Activated CD4-positive, alpha-beta T cell treated with anti-CD3 and anti-CD28 coated beads, Interleukin-2, amount 50 U/mL, for 16 hours (primary cell): ENCODE data around the gene MOV10L1.
A peak's percentile ranks its signal among the peaks of the same experiment; 100 is the strongest.
"Not testable (repeated sequence)": the region's sequence is repeated elsewhere in the genome, so short reads cannot be mapped to it uniquely, and the experiment has no call there.

Source experiments
- DNase-seq: peaks from one replicate; pipeline ENCODE4 v3.0.0-alpha.2; 2020

The MOV10L1 gene

DNA sequence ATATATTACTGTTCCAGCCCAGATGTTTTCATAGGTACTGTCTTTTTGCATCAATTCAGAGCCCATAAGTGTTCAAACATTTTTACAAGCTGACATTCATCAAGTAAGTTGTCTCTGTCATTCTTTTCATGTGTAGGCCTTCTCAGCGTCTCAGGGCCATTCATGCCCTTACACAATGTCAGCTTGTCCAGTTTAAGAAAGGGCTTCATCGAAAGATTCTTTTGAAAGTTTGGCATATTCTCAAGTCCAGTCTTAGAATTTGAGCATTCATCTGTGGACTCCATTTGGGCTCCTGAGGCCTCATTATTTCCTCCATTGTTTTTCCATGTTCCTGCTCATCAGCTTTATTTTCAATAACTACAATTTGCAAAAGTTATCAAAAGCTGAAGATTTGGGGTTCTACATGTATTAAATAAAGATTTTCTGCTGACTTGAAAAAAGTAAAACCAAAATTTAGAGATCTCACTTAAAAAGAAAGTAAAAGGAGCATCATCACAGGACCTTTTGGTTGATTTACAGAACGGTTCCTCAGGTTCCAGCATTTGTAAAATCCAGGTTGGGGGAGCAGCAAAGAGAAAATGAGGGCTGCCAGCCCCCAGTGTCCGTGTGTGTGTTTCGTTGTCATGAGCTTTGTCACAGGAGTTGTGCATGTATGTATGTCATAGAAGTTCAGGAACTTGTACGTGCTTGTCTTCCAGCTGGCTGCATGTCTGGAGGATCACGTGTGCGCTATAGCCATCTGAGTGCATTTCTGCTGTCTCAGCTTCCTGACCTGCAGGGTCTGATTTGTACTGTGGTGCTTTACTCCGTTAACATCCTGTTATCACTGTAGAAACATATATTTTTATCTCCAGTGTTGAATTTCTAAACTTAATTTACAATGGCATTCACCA, 15.6 kb downstream of the MOV10L1 start:
- peak; percentile 53 for DNase-seq

DNA sequence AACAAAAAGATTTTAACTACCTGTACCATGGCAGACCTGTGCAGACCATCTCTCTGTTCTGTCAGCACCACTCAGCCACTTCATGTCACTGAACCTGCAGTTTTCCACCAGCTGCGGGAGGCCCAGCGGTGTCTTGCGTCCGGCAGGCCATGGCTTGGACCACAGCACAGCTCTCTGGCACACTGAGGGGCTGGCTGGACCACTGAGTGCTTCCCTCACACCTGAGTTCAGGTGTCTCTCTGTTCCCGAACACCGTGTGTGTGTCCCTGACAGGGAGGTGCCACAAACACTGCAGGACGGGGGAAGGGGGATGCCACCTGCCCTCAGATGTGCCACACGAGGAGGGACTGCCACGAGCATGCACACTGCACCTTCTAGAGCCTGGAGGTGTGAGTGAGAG, 17.7 kb downstream of the MOV10L1 start:
- DNase-seq: no peak

DNA sequence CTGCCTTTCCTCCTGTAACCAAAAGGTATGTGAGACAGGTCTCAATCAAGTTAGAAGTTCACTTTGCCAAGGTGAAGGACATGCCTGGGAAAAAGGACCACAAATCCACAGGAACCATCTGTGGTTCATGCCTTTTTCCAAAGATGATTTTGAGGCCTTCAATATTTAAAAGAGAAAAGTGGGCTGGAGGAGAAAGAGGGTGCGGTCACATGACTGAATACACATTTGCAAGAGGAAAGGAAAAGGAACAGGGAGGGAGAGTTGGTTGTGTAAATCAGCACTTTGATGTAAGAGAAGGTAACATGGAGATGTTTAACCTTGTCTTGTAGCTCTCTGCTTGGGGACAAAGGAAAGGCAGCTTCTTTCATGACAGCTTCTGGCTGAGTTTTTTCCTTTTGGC, 21.2 kb downstream of the MOV10L1 start:
- DNase-seq: no peak

DNA sequence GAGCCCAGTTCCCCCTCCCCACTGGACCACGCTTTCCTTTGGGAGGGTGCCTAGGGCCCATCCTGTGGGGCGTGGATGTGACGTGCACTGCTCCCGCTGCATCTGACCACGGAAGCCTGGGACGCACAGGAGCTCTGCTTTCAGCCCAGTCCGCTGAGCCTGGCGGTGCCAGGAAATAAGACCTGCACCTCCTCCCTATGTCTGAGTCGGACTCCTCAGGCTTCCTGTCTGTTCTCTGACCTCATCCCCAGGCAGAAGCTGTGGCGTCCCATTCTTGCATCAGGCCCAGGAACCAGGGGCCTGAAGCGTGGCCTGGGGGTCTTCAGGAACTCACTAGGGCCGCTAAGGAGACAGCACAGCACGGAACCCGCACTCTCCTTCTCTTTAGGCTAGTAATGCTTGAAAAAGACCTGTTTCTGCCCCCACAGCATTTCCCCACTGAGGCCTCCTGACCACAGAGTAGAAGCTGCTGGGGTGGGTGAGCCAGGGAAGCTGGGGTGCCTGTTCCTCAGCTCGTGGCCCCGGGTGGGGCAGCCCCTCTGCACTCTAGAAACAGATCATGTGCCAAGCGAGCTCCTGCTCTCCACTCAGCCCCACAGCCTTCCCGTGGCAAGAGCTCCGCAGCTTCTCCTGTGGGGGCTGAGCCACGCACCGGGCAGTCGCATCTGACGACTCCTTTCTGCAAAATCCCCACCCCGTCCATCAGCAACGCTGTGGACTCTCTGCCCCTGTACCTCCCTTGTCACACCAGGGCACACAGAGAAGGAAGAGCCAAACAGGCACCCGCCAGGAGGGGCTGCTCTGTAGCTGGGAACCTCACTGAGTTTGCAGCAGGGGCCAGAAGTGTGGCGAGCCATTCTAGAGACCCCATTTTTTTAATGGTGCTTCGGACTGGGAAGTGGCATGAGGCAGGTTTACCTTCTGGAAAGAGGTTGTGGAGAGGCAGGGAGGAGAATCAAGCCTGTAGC, 22.6 kb downstream of the MOV10L1 start:
- DNase-seq: peak; percentile 32

DNA sequence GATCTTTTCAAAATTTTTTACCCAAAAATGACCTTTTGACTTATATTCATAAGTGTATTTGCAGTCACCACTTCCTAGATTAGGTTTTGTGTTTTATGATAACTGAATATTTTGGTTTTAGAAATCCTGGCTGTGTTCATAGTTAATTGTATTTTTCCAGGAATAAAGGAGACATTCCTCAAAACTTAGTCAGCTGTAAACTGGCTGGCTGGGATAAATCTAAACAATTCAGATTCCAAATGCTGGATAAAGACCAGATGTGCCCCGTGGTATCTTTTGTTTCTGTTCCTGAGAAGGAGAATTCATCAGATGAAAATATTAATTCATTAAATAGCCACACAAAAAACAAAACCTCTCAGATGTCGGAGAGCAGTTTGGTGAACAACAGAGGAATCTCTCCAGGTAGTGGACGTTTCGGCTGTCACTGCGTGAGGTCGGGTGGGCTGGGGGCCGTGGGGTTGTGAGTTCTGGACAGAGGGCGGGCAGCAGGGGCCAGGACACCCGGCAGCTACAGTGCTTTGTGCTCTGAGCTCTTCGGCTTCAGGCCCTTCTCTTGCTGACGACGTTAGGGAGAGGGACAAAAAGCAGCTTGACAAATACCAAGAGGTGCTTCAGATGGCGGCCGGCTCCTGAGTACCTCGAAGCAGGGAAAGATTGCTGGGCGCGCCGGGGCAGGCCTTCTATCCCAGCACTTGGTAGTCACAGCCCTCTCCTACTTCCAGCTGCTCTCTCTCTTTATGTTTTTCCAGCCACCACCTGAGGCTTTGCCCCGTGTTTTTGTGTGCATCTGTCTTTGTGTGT, 24.6 kb downstream of the MOV10L1 start:
- DNase-seq: no peak

DNA sequence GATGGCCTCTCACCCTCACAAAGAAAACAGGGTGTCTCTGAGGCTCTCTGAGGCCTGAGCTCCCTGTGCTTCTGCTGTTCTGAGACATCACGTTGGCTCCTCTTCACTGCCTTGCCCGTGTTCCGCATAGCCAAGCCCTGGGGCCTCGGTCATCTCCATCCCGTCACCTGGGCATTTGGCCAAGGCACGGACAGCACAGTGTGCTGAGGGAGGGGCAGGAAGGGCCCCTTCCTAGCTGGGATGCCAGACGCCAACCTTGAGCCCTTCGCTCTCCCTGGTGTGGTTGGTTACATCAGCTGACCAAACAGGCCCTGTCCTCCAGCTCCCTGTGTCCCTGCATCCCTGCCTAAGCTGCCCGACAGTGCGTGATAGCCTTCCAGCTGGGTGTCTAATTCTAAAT, 25.9 kb downstream of the MOV10L1 start:
- no peak for DNase-seq

DNA sequence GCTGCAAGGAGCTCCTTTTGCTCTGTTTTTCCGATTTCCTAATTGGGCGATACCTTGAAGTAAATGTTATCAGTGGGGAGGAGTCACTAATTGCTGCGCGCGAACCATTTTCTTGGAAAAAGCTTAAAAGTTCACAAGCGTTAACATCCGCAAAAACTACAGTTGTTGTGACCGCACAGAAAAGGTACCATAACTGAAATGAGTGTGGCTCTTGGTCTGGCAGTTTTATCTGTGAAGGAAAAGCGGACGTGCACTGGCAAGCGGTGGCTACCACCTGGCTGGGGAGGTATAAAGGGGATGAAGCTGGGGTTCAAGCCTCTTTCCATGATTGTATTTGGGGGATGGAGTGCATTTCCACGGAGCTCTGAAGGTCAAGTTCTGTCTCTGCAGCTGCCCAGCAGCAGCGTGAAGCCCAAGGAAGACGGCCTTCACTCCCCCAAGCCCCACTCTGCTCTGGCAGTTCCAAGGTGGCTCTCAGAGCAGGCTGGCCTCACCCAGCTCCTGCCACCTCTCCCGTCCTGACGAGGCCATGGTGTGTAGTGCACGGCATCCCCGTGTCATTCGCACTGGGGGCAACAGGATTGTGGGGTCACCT, 27.5 kb downstream of the MOV10L1 start:
- DNase-seq: no peak

DNA sequence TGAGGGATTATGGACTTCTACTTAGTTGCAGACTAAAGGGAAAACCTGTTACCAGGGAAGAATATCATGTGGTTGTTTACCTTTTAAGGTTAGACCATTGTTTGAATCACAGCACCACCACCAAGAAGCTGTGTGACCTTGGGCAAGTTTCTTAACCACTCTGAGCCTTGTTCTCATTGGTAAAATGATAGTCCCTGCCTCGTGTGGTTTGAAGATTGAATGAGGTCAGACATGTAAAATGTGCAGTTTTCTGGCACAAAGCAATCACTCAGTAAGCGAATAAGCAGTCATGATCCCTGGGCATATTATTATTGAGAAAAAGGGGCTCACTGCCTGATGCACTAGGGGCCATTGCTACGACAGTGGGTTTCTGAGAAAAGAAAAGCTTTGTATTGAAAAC, 28.3 kb downstream of the MOV10L1 start:
- no peak for DNase-seq

DNA sequence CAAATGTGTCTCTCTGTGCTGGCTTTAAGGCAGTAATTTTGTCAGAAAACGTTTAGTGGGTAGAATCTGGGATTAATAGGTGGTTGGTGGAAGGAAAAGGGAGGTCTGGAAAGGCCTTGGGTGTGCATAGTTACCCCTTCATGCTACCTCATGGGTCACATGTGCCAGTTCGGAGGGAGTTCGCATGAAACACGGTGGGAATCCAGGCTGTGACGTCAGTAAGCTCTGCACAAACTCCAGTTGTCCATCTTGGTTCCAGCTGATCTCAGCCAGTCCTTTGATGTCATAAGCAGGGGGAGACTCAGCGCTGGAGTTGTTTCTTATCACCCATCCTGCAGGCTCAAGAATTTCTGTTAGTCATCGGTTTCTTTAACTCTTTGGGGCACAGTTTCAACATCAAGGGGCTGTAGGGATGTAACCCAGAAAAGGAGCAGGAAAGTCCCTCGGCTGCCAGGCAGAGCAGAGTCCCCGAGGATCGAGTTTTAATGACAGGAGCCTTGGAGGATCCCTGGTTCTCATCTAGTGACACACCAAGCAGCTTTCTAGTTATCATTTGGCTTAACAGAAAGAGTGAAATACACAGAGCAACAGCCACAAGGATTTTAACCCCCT, 28.9 kb downstream of the MOV10L1 start:
- DNase-seq: no peak

DNA sequence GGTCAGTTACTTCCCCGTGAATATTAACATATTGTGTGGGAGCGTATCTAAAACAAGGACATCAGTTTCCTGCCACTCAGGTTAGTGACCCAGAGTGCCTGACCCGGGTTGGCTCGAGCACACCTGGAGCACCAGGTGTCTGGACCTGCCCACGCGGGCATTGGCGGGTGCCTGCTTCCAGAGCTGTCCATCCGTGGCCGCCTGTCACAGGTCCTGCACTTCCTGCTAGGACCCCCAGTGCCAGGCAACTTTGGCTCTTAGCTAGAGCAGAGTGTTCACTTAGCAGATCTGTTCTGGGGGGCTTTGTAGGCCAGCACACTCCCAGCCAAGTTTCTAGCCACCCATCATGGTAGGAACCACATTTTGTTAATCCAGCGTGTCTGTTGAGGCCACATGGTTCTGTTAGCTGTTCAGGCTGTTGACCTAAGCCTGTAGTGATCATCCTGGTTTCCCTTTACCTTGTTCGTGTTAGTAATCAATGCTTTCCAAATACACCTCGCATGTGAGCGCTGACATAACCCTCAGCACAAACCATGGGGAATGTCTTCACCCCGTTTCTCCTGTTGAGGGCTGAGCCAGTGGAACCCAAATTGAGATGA, 29.5 kb downstream of the MOV10L1 start:
- no peak for DNase-seq

DNA sequence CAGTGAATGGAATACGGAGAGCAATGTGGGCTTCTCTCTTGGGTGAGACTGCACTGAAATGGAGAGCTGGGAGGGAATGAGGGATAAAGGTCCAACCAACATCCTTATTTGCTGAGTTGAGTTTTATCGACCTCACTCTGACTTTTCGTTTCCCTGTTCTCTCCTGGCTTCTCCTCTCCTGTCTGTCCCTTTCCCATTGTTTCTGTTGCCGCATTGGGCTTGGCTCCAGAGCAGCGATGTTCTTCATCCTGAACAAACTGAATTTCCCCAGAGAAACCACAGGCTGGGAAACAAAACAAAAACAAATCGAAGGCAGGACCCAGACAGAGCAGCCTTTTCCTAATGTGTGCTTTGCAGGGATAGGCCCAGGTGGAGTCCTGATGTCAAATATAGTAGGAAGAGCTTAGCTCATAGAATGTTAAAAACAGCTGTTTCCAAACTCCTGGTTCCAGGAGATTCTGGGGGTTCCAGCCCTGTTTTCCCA, 30.0 kb downstream of the MOV10L1 start:
- DNase-seq: no peak

DNA sequence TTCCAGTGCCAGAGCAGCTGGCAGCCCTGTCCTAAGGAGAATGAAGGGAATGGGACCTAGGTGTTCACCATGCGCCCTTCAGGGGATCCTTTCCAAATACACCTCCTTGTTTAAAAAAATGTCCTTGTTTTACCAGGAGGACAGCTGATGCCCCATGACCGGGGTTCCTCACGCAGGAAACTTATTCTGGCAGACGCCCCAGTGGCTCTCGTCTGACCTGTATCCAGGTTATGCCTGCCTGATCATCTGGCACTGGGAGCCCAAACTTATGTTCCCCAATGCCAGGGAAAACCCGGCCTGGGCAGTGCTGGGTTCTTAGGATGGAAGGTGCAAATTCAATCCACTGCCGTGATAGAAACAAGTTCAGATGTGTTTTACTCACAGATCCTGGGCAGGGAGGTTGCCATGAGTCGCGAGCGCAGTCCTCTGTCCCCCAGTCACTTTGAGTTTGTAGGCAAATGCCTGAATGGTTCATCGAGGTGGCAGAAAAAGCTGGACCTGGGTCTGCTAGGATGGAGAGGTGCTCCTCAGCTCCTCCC, 31.5 kb downstream of the MOV10L1 start:
- DNase-seq: no peak

DNA sequence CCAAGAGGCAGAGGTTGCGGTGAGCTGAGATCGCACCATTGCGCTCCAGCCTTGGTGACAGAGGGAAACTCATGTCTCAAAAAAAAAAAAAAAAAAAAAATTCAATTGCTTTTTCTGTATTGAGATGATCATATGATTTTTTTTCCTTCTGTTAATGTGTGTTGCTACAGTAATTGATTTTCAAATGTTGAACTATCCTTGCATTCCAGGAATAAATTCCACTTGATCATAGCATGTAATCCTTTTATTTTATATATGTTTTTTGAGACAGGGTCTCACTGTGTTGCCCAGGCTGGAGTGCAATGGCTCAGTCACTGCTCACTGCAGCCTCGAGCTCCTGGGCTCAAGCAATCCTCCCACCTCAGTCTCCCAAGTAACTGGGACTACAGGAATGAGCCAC, 33.3 kb downstream of the MOV10L1 start:
- no peak for DNase-seq

DNA sequence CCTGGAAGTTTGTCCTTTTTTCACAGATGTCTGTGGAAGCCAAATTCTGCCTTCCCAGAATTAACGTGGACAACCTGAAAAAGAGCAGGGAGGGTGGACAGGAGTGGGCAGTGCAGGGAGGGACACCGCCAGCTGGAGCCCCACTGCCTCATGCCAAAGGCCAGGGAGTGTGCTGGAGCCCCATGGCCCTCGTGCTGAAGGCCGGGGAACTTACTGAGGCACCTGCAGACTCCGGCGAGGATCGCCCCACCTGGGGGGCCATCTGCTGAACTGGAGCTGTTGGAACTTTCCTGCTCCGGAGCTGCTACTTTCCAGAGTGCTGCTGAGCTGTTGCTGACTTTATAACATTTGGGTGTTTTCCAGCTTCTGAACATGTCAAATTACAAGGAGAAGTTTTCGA, 35.2 kb downstream of the MOV10L1 start:
- no peak for DNase-seq

DNA sequence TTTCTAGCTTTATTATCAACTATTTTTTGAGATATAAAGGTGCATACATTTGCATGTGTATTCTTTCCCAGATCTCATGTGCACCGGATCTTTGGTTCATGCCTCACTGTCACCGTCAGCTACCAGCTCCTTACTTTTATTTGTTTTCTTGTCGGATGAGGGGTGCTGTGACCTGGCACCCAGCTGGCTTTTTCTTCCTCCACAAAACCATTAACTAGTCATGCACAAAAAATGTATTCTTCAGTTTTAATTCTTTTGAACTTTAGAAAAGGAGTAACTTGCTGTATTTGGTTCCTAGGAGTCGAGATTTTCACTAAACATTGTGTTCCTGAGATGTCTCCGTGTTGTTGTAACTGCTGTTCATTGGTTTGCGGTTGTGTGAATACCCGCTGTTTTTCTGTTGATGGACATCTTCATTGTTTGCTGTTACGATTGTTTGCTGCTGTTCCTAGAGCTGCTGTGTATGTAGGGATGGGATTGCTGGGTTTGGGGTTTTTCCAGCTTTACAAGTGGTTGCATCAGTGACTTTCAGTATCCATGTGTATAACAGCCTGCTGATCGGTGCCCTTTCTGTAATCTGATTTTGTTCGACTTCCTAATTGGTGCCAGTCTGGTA, 39.4 kb downstream of the MOV10L1 start:
- no peak for DNase-seq

DNA sequence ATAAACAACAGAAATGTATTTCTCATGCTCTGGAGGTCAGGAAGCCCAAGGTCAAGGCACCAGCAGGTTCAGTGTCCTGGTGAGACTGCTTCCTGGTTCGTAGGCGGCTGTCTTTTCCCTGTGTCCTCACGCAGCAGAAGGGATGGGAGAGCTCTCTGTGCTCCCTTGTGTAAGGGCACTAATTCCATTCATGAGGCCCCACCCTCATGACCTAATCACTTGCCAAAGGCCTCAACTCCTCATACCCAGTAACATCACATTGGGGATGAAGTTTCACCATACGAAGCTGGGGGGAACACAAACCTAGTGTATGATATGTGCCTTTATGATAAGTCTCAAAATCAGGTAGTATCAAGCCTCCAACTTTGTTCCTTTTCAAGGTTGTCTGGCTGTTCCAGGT, 42.1 kb downstream of the MOV10L1 start:
- DNase-seq: no peak

DNA sequence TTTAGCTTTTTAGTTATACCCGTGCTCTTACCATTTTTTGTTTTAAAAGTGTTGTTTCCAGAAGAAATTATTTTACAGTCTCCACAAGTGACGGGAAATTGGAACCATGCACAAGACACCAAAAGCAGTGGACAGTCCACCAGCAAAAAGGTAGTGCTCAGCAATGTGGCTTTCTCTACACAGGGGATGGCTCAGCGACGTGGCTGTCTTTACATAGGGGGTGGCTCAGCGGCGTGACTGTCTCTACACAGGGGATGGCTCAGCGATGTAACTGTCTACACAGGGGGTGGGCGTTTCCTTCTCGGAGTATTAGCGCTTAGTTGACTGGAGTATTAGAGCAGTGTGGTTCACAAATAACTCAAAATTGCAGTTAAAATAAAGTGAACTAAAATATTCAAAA, 44.7 kb downstream of the MOV10L1 start:
- no peak for DNase-seq

DNA sequence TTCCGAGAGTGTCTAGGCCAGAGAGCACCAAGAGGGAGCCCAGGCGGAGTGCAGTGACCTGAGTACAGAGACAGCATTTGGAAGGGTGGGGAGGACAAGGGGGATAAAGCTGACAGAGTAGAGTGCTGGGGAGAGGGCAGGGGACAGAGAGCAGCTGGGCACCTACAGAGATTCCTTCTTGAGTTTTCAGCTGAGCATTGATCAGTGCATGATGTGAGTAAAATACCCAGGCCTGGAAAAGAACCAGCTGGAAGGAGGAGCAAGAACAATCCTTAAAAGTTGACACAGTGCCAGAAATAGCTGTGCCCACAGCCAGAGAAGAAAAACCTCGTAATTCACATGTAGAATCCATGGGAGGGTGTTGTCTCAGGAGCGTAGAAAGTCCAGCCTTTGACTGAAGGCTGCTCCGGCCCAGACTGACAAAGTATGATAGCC, 46.8 kb downstream of the MOV10L1 start:
- no peak for DNase-seq

DNA sequence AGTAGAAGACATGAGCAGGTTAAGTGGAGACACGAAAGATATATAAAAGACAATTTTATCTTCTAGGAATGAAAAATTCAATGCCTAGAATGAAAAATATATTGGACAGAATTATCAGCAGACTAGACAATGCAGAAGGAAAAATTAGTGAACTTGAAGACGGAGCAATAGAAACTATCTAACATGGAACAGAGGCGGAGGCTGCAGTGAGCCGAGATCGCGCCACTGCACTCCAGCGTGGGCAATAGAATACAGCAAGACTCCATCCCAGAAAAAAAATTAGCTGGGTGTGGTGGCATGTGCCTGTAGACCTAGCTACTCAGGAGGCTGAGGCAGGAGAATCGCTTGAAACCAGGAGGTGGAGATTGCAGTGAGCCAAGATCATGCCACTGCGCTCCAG, 47.5 kb downstream of the MOV10L1 start:
- not testable (repeated sequence) for DNase-seq

DNA sequence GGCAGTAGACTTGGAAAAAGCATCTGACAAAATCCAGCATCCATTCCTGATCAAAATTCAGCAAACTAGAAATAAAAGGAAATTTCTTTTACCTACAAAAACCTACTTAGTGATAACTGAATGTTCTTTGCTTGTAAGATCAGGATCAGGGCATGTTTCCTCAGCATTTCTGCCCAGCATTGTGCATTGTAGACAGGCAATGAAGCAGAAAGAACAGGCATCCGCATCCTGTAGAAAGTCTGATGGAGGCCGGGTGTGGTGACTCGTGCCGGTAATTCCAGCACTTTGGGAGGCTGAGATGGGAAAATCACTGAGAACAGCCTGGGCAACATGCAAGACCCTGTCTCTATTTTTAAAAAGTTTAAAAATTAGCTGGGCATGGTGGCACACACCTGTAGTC, 48.2 kb downstream of the MOV10L1 start:
- no peak for DNase-seq

DNA sequence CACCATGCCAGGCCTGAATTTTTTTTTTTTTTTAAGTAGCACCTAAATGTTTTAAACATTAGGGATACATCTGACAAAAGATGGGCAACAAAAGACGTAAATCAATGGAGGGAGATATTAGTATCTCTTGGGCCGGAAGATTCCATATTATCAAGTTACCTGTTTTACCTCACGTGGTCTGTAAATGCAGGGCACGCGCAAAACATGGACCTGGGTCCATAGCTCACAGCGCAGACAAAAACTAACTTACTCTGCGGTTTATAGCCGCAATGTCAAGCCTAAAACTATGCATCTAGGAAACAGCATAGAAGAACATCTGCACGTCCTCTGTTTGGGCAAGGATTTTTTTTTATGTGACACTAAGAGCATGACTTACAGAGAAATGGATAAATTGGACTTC, 49.2 kb downstream of the MOV10L1 start:
- no peak for DNase-seq
